PC-3 (cell line): Measurements from ENCODE around the gene IQCN. TPM values are rescaled to one million over a fixed set of nuclear protein-coding genes. Genes with fewer than 3 reads are reported as not detected.

Experiments used
- ATAC-seq: fragments of 200-7000 bp; cut with Tn5 transposase; 2 replicates; pipeline ENCODE4 v1.9.1; 2020; ENCODE audit warnings: mild to moderate bottlenecking, moderate library complexity
- BruUV-seq: library from RNA; stranded (reverse); fragments of 400-500 nt; replicated peaks from 2 replicates; lab custom pipeline; 2021; lab: Mats Ljungman, UMichigan
- CTCF ChIA-PET: fragments of 300-600 bp; sonication (Branson Sonifier 250); formaldehyde crosslinking; loops from one replicate; lab custom pipeline; 2022; ENCODE audit warnings: antibody characterized with exemption; lab: Charles Lee
- POLR2A ChIA-PET: fragments of 300-600 bp; sonication (Branson Sonifier 250); formaldehyde crosslinking; loops from one replicate; lab custom pipeline; 2022; ENCODE audit warnings: antibody characterized with exemption; ENCODE audit not compliant: unreplicated experiment; lab: Charles Lee
- DNase-seq: peaks from one replicate; pipeline ENCODE4 v3.0.0-alpha.2; 2015
- H2AFZ ChIP-seq: fragments of 300-600 bp; sonication (generic); 2 replicates; pipeline ENCODE4 v1.6.0; 2016; ENCODE audit warnings: antibody characterized with exemption, low read length
- H3F3A ChIP-seq: fragments of 300-600 bp; sonication (generic); one replicate; pipeline ENCODE4 v1.6.0; 2017; ENCODE audit warnings: antibody characterized with exemption, low read length, control low read depth, mild to moderate bottlenecking; ENCODE audit not compliant: unreplicated experiment
- H3K27ac ChIP-seq: fragments of 300-600 bp; sonication (generic); 2 replicates; pipeline ENCODE4 v1.5.1; 2016; ENCODE audit warnings: mild to moderate bottlenecking, low read length
- H3K27me3 ChIP-seq: fragments of 300-600 bp; sonication (generic); 2 replicates; pipeline ENCODE4 v1.6.1; 2016; ENCODE audit warnings: low read length, mixed read lengths
- H3K36me3 ChIP-seq: fragments of 300-600 bp; sonication (generic); 2 replicates; pipeline ENCODE4 v1.6.1; 2016; ENCODE audit warnings: low read depth, mixed run types, low read length, mixed read lengths
- H3K4me1 ChIP-seq: fragments of 300-600 bp; sonication (generic); 2 replicates; pipeline ENCODE4 v1.5.1; 2016; ENCODE audit warnings: low read length; ENCODE audit not compliant: insufficient read depth
- H3K4me2 ChIP-seq: fragments of 300-600 bp; sonication (generic); 2 replicates; pipeline ENCODE4 v1.6.0; 2016; ENCODE audit warnings: low read length
- H3K4me3 ChIP-seq: fragments of 300-600 bp; sonication (generic); 2 replicates; pipeline ENCODE4 v1.5.1; 2016; ENCODE audit warnings: mild to moderate bottlenecking, low read length, mixed read lengths
- H3K79me2 ChIP-seq: fragments of 300-600 bp; sonication (generic); 2 replicates; pipeline ENCODE4 v1.6.1; 2017; ENCODE audit warnings: low read length, mixed read lengths
- H3K9ac ChIP-seq: fragments of 300-600 bp; sonication (generic); 2 replicates; pipeline ENCODE4 v1.6.0; 2016; ENCODE audit warnings: mild to moderate bottlenecking, low read length
- H3K9me2 ChIP-seq: fragments of 300-600 bp; sonication (generic); replicated peaks from 2 replicates; pipeline ENCODE4 v1.6.1; 2016; ENCODE audit warnings: mixed run types, low read length, mixed read lengths
- H3K9me3 ChIP-seq: fragments of 300-600 bp; sonication (generic); 2 replicates; pipeline ENCODE4 v1.6.1; 2016; ENCODE audit warnings: low read length, mixed read lengths
- H4K20me1 ChIP-seq: fragments of 300-600 bp; sonication (generic); 2 replicates; pipeline ENCODE4 v1.6.1; 2016; ENCODE audit warnings: low read length, mixed read lengths
- CTCF ChIP-seq: fragments of 300-600 bp; sonication (generic); conservative IDR thresholded peaks from 2 replicates; pipeline ENCODE4 v1.5.1; 2017; ENCODE audit warnings: antibody characterized with exemption, low read depth, mild to moderate bottlenecking, low read length
- EZH2 ChIP-seq: fragments of 300-600 bp; sonication (generic); IDR thresholded peaks from one replicate; pipeline ENCODE4 v1.6.1; 2017; ENCODE audit warnings: antibody characterized with exemption, mild to moderate bottlenecking, low read length; ENCODE audit not compliant: unreplicated experiment
- EZH2phosphoT487 ChIP-seq: fragments of 300-600 bp; sonication (generic); IDR thresholded peaks from 2 replicates; pipeline ENCODE4 v1.6.1; 2018; ENCODE audit warnings: mild to moderate bottlenecking, antibody characterized with exemption, low read length, borderline replicate concordance
- intact Hi-C: fragments of 100-400 bp; cut with micrococcal nuclease; formaldehyde crosslinking; loops from 2 replicates; pipeline ENCODE4 v1.9.0; 2023
- total RNA-seq: library from RNA; depleted of rRNA; stranded (reverse); fragments of >200 nt; gene quantifications from 2 replicates; pipeline ENCODE4 v1.2.3, GENCODE V29; 2014

Gene IQCN
- total RNA-seq, 1 experiment from 2014 or later: 0.33 TPM

GRCh38 chr19:18311502-18312091 is 37.3 kb upstream of the IQCN start:
- H3F3A ChIP-seq: no peaks in the 10 kb centered on the region
- no peak overlapping the region for H3K4me2 ChIP-seq
- no peak overlapping the region for H3K4me3 ChIP-seq
- no peak overlapping the region for H3K27ac ChIP-seq
- TF ChIP-seq EZH2phosphoT487 (no peak), CTCF (no peak), EZH2 (no peak)
- no peak overlapping the region for H3K9ac ChIP-seq
- no TSS peak for BruUV-seq
- ATAC-seq (no peak), DNase-seq (no peak)
- H4K20me1 ChIP-seq: no peaks in the 10 kb centered on the region
- no peaks in the 10 kb centered on the region for H3K4me1 ChIP-seq
- peaks cover 3% of the 10 kb centered on the region for H3K36me3 ChIP-seq
- H3K79me2 ChIP-seq: peaks cover 3% of the 10 kb centered on the region; the same call in 1 of the 2 replicates
- intact Hi-C loops: no loop called here
- CTCF ChIA-PET: no interaction called here
- no peaks in the 10 kb centered on the region for H3K9me2 ChIP-seq
- no peaks in the 10 kb centered on the region for H3K27me3 ChIP-seq
- POLR2A ChIA-PET: no interaction called here
- no peaks in the 10 kb centered on the region for H3K9me3 ChIP-seq
- no peak overlapping the region for H2AFZ ChIP-seq

- Histone ChIP-seq H3K9me2 (no peaks in the 10 kb centered on the region), H3K27me3 (no peaks in the 10 kb centered on the region), H2AFZ (no peak overlapping the region), H3K27ac (no peak overlapping the region), H3K79me2 (no peaks in the 10 kb centered on the region), H3K4me3 (no peak overlapping the region), H3F3A (no peaks in the 10 kb centered on the region), H3K36me3 (peaks cover 3% of the 10 kb centered on the region), H3K9ac (no peak overlapping the region), H3K9me3 (no peaks in the 10 kb centered on the region), H3K4me2 (no peak overlapping the region), H4K20me1 (no peaks in the 10 kb centered on the region), H3K4me1 (no peaks in the 10 kb centered on the region)
- POLR2A ChIA-PET: no interaction called here
- no peak for ATAC-seq
- BruUV-seq: no TSS peak
- TF ChIP-seq CTCF (no peak), EZH2 (no peak), EZH2phosphoT487 (no peak)
- CTCF ChIA-PET: no interaction called here
- intact Hi-C loops: no loop called here
- DNase-seq: no peak
Observed at GRCh38 chr19:18310966-18311365, 36.7 kb upstream of the IQCN start.

- TF ChIP-seq EZH2: no peak
- TF ChIP-seq CTCF: no peak
- H3K27ac ChIP-seq: no peak overlapping the region
- no peaks in the 10 kb centered on the region for H4K20me1 ChIP-seq
- no peak overlapping the region for H3K9ac ChIP-seq
- DNase-seq (no peak), ATAC-seq (no peak)
- intact Hi-C loops: no loop called here
- H3K9me3 ChIP-seq: no peaks in the 10 kb centered on the region
- H3K4me3 ChIP-seq: no peak overlapping the region
- no TSS peak for BruUV-seq
- H3K4me1 ChIP-seq: no peaks in the 10 kb centered on the region
- no peak overlapping the region for H3K4me2 ChIP-seq
- no peaks in the 10 kb centered on the region for H3K79me2 ChIP-seq
- no peaks in the 10 kb centered on the region for H3F3A ChIP-seq
- H3K36me3 ChIP-seq: peaks cover 3% of the 10 kb centered on the region
- ChIA-PET POLR2A (no interaction called here), CTCF (interaction anchor here (0.6 kb wide), 1 partner anchor 13 kb away, joined by 4 read pairs; the partner anchor contains the start of gene LSM4)
- no peaks in the 10 kb centered on the region for H3K9me2 ChIP-seq
- no peaks in the 10 kb centered on the region for H3K27me3 ChIP-seq
- H2AFZ ChIP-seq: no peak overlapping the region
Observed at GRCh38 chr19:18310118-18310909, 36.1 kb upstream of the IQCN start.
